CD4-positive, alpha-beta memory T cell (primary cell): ENCODE data around the gene CEACAM21. TPM values are rescaled to one million over a fixed set of nuclear protein-coding genes. Genes with fewer than 3 reads are reported as not detected.
"Not testable (repeated sequence)": the region's sequence is repeated elsewhere in the genome, so short reads cannot be mapped to it uniquely, and the experiment has no call there.

ENCODE experiments used
- CTCF ChIA-PET: fragments of 350-600 bp; sonication (Branson Sonifier 250); formaldehyde crosslinking; loops from one replicate; lab custom pipeline; 2021; ENCODE audit warnings: inconsistent platforms; ENCODE audit not compliant: partially characterized antibody; lab: Charles Lee
- POLR2A ChIA-PET: fragments of 350-600 bp; sonication (Branson Sonifier 250); formaldehyde crosslinking; loops from one replicate; lab custom pipeline; 2021; ENCODE audit not compliant: partially characterized antibody; lab: Charles Lee
- DNase-seq, 5 donors: peaks; one replicate each; pipeline versions ENCODE4 v3.0.0 to v3.0.0-alpha.2; 2020 to 2022; ENCODE audit warnings: mixed read lengths in 1 of 5
- H3K27ac ChIP-seq: one replicate; pipeline ENCODE4 v1.7.0; 2013; ENCODE audit warnings: low read depth, low read length
- H3K27me3 ChIP-seq: 2 replicates; pipeline ENCODE4 v1.7.0; 2013; ENCODE audit warnings: mild to moderate bottlenecking, low read length, moderate library complexity; ENCODE audit not compliant: insufficient read depth
- H3K36me3 ChIP-seq: 2 replicates; pipeline ENCODE4 v1.7.0; 2013; ENCODE audit warnings: mild to moderate bottlenecking, low read length, moderate library complexity; ENCODE audit not compliant: insufficient read depth
- H3K4me1 ChIP-seq: 2 replicates; pipeline ENCODE4 v1.7.0; 2013; ENCODE audit warnings: mild to moderate bottlenecking, low read length, moderate library complexity; ENCODE audit not compliant: insufficient read depth
- H3K4me3 ChIP-seq, 2 donors: one replicate each; pipeline ENCODE4 v1.7.0; 2013; ENCODE audit warnings: low read length in 2 of 2, mild to moderate bottlenecking in 1 of 2
- H3K9me3 ChIP-seq, 2 donors: one replicate each; pipeline ENCODE4 v1.7.0; 2013; ENCODE audit warnings: low read length in 2 of 2, control low read depth in 1 of 2; ENCODE audit not compliant: control insufficient read depth in 1 of 2
- H3K27ac Mint-ChIP-seq, 7 donors: one replicate each; pipeline ENCODE4 v1.8.0; 2020 to 2021; ENCODE audit warnings: mixed read lengths in 7 of 7, mild to moderate bottlenecking in 6 of 7, inconsistent platforms in 3 of 7, moderate library complexity in 3 of 7
- H3K27me3 Mint-ChIP-seq, 2 donors: one replicate each; pipeline ENCODE4 v1.8.0; 2020 to 2021; ENCODE audit warnings: mixed read lengths in 2 of 2
- H3K36me3 Mint-ChIP-seq, 2 donors: one replicate each; pipeline ENCODE4 v1.8.0; 2020 to 2021; ENCODE audit warnings: mixed read lengths in 2 of 2, inconsistent platforms in 1 of 2, mild to moderate bottlenecking in 1 of 2
- H3K4me1 Mint-ChIP-seq, 4 donors: one replicate each; pipeline ENCODE4 v1.8.0; 2020 to 2021; ENCODE audit warnings: mixed read lengths in 4 of 4, mild to moderate bottlenecking in 1 of 4
- H3K4me3 Mint-ChIP-seq, 8 donors: one replicate each; pipeline ENCODE4 v1.8.0; 2020 to 2021; ENCODE audit warnings: mixed read lengths in 8 of 8, mild to moderate bottlenecking in 7 of 8, moderate library complexity in 6 of 8, inconsistent platforms in 3 of 8
- H3K9me3 Mint-ChIP-seq, 8 donors: one replicate each; pipeline ENCODE4 v1.8.0; 2020 to 2021; ENCODE audit warnings: mixed read lengths in 8 of 8, mild to moderate bottlenecking in 5 of 8, inconsistent platforms in 3 of 8, moderate library complexity in 1 of 8
- intact Hi-C: fragments of 100-400 bp; cut with micrococcal nuclease; formaldehyde crosslinking; loops from one replicate; pipeline ENCODE4 v1.15.1; 2023
- polyA plus RNA-seq, 2 donors: library from polyadenylated mRNA; unstranded; fragments of 300-500 nt; fragmentation: Illumina TruSeq; gene quantifications; one replicate each; pipeline ENCODE4 v1.2.3, GENCODE V29; 2021
- total RNA-seq, 2 experiments: library from RNA; stranded (reverse); gene quantifications; one replicate each; pipeline ENCODE4 v1.2.3, GENCODE V29; 2021

CEACAM21 gene
- total and polyA plus RNA-seq, 4 experiments from 2014 or later, result 42.8 to 61.2 (median 54.6) TPM

- no peak overlapping the region for H3K27ac ChIP-seq
- DNase-seq, result no peak
- Mint-ChIP-seq H3K9me3 (peaks cover 0 to 14% (median 3%) of the 10 kb centered on the region in 8 donors), H3K4me3 (no peak overlapping the region), H3K36me3 (peaks cover 58 to 73% of the 10 kb centered on the region in 2 donors), H3K27me3 (no peaks in the 10 kb centered on the region), H3K4me1 (peaks cover 20 to 36% (median 25%) of the 10 kb centered on the region in 4 donors), H3K27ac (peak overlapping the region in 2 of 7 donors; percentile 6 to 57)
- ChIA-PET POLR2A (no interaction called here), CTCF (interaction anchor here (0.9 to 3.6 kb wide), 5 partner anchors 16 to 128 kb away, joined by 3 to 19 read pairs (median 5); no protein-coding TSS in a partner anchor)
- no peak overlapping the region for H3K4me3 ChIP-seq
- intact Hi-C loops, result no loop called here
- H3K36me3 ChIP-seq, result peaks cover 41% of the 10 kb centered on the region
- H3K27me3 ChIP-seq, result no peaks in the 10 kb centered on the region
- H3K4me1 ChIP-seq, result peaks cover 22% of the 10 kb centered on the region
- no peaks in the 10 kb centered on the region for H3K9me3 ChIP-seq
Measured at GRCh38 chr19:41577833-41578232, 1.9 kb downstream of the CEACAM21 start.

GRCh38 chr19:41578886-41579285 lies 2.9 kb downstream of the CEACAM21 start:
- DNase-seq, result no peak
- Histone ChIP-seq H3K9me3 (no peaks in the 10 kb centered on the region), H3K36me3 (peaks cover 45% of the 10 kb centered on the region), H3K27ac (no peak overlapping the region), H3K4me3 (no peak overlapping the region), H3K27me3 (no peaks in the 10 kb centered on the region), H3K4me1 (peaks cover 22% of the 10 kb centered on the region)
- peaks cover 0 to 17% (median 5%) of the 10 kb centered on the region in 8 donors for H3K9me3 Mint-ChIP-seq
- POLR2A ChIA-PET, result no interaction called here
- intact Hi-C loops, result no loop called here
- CTCF ChIA-PET, result interaction anchor here (0.9 to 3.6 kb wide), 2 partner anchors 127 to 129 kb away, joined by 5 to 19 read pairs; no protein-coding TSS in a partner anchor
- no peak overlapping the region for H3K27ac Mint-ChIP-seq
- H3K27me3 Mint-ChIP-seq, result no peaks in the 10 kb centered on the region
- H3K36me3 Mint-ChIP-seq, result peaks cover 60 to 76% of the 10 kb centered on the region in 2 donors
- peaks cover 20 to 36% (median 25%) of the 10 kb centered on the region in 4 donors for H3K4me1 Mint-ChIP-seq
- no peak overlapping the region for H3K4me3 Mint-ChIP-seq

- H3K27me3 ChIP-seq, intact Hi-C loops, H3K9me3 ChIP-seq, DNase-seq, H3K27me3 Mint-ChIP-seq, H3K27ac ChIP-seq, POLR2A ChIA-PET, H3K4me3 Mint-ChIP-seq, H3K4me3 ChIP-seq, H3K27ac Mint-ChIP-seq: not testable (repeated sequence)
- Histone ChIP-seq H3K36me3 (peaks cover 67% of the 10 kb centered on the region), H3K4me1 (peaks cover 13% of the 10 kb centered on the region)
- CTCF ChIA-PET, result interaction anchor here (0.8 to 3.6 kb wide), 6 partner anchors 9 to 132 kb away, joined by 3 to 19 read pairs (median 4); no protein-coding TSS in a partner anchor
- Mint-ChIP-seq H3K36me3 (peaks cover 71 to 89% of the 10 kb centered on the region in 2 donors), H3K9me3 (peaks cover 0 to 17% (median 5%) of the 10 kb centered on the region in 8 donors), H3K4me1 (peaks cover 10 to 20% (median 14%) of the 10 kb centered on the region in 4 donors)
Measured at GRCh38 chr19:41581068-41581467, 5.1 kb downstream of the CEACAM21 start.

GRCh38 chr19:41582577-41583182 lies 6.7 kb downstream of the CEACAM21 start:
- CTCF ChIA-PET, result interaction anchor here (1.1 kb wide), 1 partner anchor 13 kb away, joined by 4 read pairs; no protein-coding TSS in a partner anchor
- Mint-ChIP-seq H3K36me3 (peaks cover 65 to 87% of the 10 kb centered on the region in 2 donors), H3K9me3 (peaks cover 0 to 17% (median 5%) of the 10 kb centered on the region in 8 donors), H3K27ac (peak overlapping the region in 1 of 7 donors; percentile 36)
- H3K27me3 ChIP-seq, H3K4me3 Mint-ChIP-seq, H3K27ac ChIP-seq, H3K4me1 Mint-ChIP-seq, POLR2A ChIA-PET, H3K27me3 Mint-ChIP-seq, H3K4me1 ChIP-seq, intact Hi-C loops, DNase-seq, H3K9me3 ChIP-seq, H3K4me3 ChIP-seq: not testable (repeated sequence)
- peaks cover 68% of the 10 kb centered on the region for H3K36me3 ChIP-seq

GRCh38 chr19:41584260-41584810 lies 8.4 kb downstream of the CEACAM21 start:
- no peak for DNase-seq
- intact Hi-C loops, result no loop called here
- peaks cover 0 to 4% (median 0%) of the 10 kb centered on the region in 4 donors for H3K4me1 Mint-ChIP-seq
- Histone ChIP-seq H3K9me3 (no peaks in the 10 kb centered on the region), H3K27me3 (no peaks in the 10 kb centered on the region), H3K4me1 (no peaks in the 10 kb centered on the region), H3K27ac (no peak overlapping the region), H3K4me3 (no peak overlapping the region), H3K36me3 (peaks cover 62% of the 10 kb centered on the region)
- peak overlapping the region in 3 of 7 donors; percentile 29 to 79 (median 36) for H3K27ac Mint-ChIP-seq
- H3K9me3 Mint-ChIP-seq, result peaks cover 0 to 17% (median 5%) of the 10 kb centered on the region in 8 donors
- CTCF ChIA-PET, result no interaction called here
- POLR2A ChIA-PET, result no interaction called here
- H3K4me3 Mint-ChIP-seq, result no peak overlapping the region
- H3K27me3 Mint-ChIP-seq, result no peaks in the 10 kb centered on the region
- H3K36me3 Mint-ChIP-seq, result peaks cover 66 to 83% of the 10 kb centered on the region in 2 donors

- no peak overlapping the region for H3K27ac ChIP-seq
- no peaks in the 10 kb centered on the region for H3K4me1 ChIP-seq
- Mint-ChIP-seq H3K27me3 (no peaks in the 10 kb centered on the region), H3K27ac (peak overlapping the region in 2 of 7 donors; percentile 29 to 46), H3K9me3 (peaks cover 0 to 17% (median 5%) of the 10 kb centered on the region in 8 donors), H3K4me3 (no peak overlapping the region), H3K4me1 (peaks cover 0 to 4% (median 0%) of the 10 kb centered on the region in 4 donors), H3K36me3 (peaks cover 60 to 77% of the 10 kb centered on the region in 2 donors)
- POLR2A ChIA-PET, result no interaction called here
- CTCF ChIA-PET, result no interaction called here
- H3K9me3 ChIP-seq, result no peaks in the 10 kb centered on the region
- peaks cover 56% of the 10 kb centered on the region for H3K36me3 ChIP-seq
- DNase-seq, result no peak
- no peak overlapping the region for H3K4me3 ChIP-seq
- intact Hi-C loops, result no loop called here
- no peaks in the 10 kb centered on the region for H3K27me3 ChIP-seq
Measured at GRCh38 chr19:41584931-41585330, 9.0 kb downstream of the CEACAM21 start.

- CTCF ChIA-PET, result interaction anchor here (1.7 to 2.1 kb wide), 2 partner anchors 11 to 12 kb away, joined by 4 to 5 read pairs; no protein-coding TSS in a partner anchor
- Histone ChIP-seq H3K27me3 (no peaks in the 10 kb centered on the region), H3K9me3 (no peaks in the 10 kb centered on the region), H3K27ac (no peak overlapping the region), H3K36me3 (peaks cover 47% of the 10 kb centered on the region), H3K4me3 (no peak overlapping the region), H3K4me1 (no peaks in the 10 kb centered on the region)
- no peak for DNase-seq
- no peaks in the 10 kb centered on the region for H3K4me1 Mint-ChIP-seq
- no peaks in the 10 kb centered on the region for H3K27me3 Mint-ChIP-seq
- intact Hi-C loops, result no loop called here
- H3K4me3 Mint-ChIP-seq, result no peak overlapping the region
- peaks cover 49 to 66% of the 10 kb centered on the region in 2 donors for H3K36me3 Mint-ChIP-seq
- POLR2A ChIA-PET, result interaction anchor here (0.6 kb wide), 1 partner anchor 153 kb away, joined by 3 read pairs; no protein-coding TSS in a partner anchor
- H3K9me3 Mint-ChIP-seq, result peaks cover 0 to 15% (median 5%) of the 10 kb centered on the region in 8 donors
- no peak overlapping the region for H3K27ac Mint-ChIP-seq
Measured at GRCh38 chr19:41586064-41586463, 10.1 kb downstream of the CEACAM21 start.
